ENCODE measurements around the gene ABCC6. TPM values are rescaled to one million over a fixed set of nuclear protein-coding genes. Genes with fewer than 3 reads are reported as not detected.
"Not testable (repeated sequence)": the region's sequence is repeated elsewhere in the genome, so short reads cannot be mapped to it uniquely, and the experiment has no call there.

The ABCC6 gene
- polyA plus RNA-seq, 4 donors, result 8.3 to 22.1 (median 16.7) TPM

DNA sequence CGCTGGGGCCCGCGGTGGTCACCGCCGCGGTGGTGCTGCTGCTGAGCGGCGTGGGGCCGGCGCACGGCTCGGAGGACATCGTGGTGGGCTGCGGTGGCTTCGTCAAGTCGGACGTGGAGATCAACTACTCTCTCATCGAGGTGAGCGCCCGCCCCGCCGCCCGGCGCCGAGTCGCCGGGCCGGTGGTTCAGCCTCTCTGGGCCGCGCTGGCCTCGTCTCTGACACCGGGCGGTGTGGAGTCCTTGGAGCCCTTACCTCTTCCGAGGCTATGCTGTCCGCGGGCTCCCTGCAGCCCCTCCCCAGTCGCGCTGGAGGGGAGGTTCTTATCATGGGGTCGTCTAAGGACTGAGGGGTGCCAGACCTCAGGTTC, 9.4 kb upstream of the ABCC6 start:
- DNase-seq (ENCODE audit: low read depth in 4 of 4, low spot score in 3 of 4), result not testable (repeated sequence)

DNA sequence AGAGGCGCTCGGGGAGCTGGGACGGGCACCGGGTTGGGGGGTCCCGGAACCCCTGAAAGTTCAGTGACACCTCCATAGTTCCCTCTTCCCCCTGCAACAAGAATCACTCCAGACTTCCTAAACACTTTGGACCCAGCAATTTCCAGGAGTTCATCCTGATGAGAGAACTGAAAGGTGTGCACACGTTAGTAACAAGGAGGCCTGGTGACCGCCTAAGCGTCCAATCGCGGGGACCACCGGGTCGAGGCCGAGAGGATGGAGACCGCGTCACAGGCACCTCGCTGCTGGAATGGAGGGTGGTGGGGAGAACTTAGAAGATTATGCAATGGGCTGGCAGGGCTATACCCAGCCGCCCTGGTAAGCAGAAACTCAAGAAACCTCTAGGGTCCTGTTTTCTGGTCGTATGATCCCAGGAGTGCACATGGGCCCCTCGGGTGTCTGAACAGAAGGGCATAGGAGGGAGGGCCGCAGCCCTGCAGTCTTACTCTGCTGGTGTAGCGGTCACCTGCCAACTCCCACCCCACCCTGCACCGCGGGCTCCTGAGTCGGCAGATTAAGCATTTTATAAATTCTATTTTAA, 458 bp upstream of the ABCC6 start:
- not testable (repeated sequence) for DNase-seq (ENCODE audit: low read depth in 4 of 4, low spot score in 3 of 4)

DNA sequence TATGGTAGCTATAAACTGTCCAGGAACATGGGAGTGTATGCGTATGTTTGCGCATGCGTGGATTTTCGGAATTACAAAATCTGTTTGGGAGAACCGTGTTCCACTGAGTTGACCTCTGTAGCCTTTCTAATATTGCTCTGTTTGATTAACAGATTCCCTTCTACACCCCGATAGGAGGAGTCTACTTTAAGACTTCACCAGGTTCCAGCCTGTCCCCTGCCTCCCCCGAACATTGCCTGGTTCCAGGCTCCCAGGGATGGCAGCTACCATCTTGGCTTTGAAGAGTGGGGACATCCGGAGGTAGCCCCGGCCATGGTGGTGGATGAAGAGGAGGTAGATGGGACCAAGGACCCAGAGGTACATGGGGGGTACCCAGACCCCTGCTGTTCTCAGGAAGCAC, 1.9 kb downstream of the ABCC6 start:
- DNase-seq (ENCODE audit: low read depth in 4 of 4, low spot score in 3 of 4), result not testable (repeated sequence)

DNA sequence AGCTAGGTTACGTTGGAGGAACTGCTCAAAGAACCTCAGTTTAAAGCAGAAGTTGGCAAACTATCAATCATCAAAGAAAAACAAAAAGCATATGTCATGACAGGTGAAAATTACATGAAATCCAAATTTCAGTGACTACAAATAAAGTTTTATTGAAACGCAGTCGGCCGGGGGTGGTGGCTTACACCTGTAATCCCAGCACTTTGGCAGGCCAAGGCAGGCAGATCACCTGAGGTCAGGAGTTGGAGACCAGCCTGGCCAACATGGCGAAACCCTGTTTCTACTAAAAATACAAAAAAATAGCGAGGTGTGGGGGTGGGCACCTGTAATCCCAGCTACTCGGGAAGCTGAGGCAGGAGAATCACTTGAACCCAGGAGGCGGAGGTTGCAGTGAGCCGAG, 2.8 kb downstream of the ABCC6 start:
- not testable (repeated sequence) for DNase-seq (ENCODE audit: low read depth in 4 of 4, low spot score in 3 of 4)

DNA sequence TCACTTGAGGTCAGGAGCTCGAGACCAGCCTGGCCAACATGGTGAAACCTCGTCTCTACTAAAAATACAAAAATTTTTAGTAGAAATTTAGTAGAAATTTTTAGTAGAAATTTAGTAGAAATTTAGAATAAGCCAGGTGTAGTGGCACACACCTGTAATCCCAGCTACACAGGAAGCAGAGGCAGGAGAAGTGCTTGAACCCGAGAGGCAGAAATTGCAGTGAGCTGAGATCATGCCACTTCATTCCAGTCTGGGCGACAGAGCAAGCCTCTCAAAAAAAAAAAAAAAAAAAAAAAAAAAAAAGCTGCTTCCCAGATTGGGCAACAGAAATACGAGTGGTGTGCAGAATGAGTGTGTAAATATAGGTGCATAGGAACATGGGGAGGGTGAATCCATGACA, 4.5 kb downstream of the ABCC6 start:
- DNase-seq (ENCODE audit: low read depth in 4 of 4, low spot score in 3 of 4), result not testable (repeated sequence)

DNA sequence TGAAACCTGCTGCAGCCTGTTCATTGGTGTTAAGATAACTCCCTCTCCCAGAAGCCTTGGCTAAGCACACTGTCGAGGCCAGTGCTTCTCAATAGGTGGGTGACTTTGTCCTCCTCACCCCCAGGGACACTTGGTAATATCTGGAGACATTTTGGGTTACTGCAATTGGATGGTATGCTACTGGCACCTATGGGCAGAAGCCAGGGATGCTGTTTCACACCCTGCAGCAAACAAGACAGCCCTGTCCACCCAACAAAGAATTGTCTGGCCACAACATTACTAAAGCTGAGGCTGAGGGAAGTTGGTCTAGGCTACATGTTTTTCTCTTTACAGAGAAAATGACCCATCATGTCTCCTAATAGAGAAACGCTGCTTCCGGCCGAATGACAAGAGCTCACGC, 4.9 kb downstream of the ABCC6 start:
- not testable (repeated sequence) for DNase-seq (ENCODE audit: low read depth in 4 of 4, low spot score in 3 of 4)

GRCh38 chr16:16213863-16214293, 9.4 kb downstream of the ABCC6 start:
- DNase-seq (ENCODE audit: low read depth in 4 of 4, low spot score in 3 of 4), result not testable (repeated sequence)

- DNase-seq (ENCODE audit: low read depth in 4 of 4, low spot score in 3 of 4), result not testable (repeated sequence)
These were observed 11.9 kb downstream of the ABCC6 start for GRCh38 chr16:16211404-16211803.

DNA sequence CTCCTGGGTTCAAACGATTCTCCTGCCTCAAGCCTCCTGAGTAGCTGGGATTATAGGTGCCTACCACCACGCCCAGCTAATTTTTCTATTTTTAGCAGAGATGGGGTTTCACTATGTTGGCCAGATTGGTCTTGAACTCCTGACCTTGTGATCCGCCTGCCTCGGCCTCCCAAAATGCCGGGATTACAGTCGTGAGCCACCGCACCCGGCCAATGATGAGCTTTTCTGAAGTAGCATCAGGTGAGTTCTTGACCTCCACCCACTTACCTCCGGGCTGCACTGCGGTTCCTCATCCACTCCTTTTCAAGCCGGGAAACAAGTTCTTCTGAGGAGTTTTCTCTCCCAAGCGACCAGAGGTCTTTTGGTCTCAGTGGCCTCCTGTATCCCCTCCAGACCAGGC, 14.8 kb downstream of the ABCC6 start:
- DNase-seq (ENCODE audit: low read depth in 4 of 4, low spot score in 3 of 4), result not testable (repeated sequence)

DNA sequence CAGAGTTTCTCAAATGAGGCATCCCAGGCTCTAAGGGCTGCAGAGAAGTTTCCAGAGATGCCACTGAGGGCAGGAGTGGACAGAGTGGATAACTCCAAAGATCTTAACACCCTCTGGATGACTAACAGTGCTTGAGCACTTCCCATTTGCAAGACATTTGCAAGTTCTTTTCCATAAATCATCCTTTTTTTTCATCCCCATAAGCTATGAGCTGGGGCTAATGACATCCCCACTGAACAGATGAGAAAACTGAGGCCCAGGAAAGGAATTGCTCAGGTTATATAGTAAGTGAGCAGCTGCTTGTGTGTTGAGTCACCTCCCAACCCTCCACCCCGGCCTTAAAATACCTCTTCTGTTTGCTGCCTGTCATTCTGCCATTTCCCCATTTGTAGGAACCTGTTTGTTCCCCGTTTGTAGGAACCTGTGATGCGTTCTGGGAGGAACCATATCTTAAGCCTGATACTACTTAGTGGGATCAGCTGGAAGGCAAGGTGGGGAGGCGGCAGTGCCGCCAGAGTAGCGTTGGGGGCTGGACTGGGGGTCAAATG, 15.4 kb downstream of the ABCC6 start:
- not testable (repeated sequence) for DNase-seq (ENCODE audit: low read depth in 4 of 4, low spot score in 3 of 4)

- not testable (repeated sequence) for DNase-seq (ENCODE audit: low read depth in 4 of 4, low spot score in 3 of 4)
These were observed 16.1 kb downstream of the ABCC6 start for GRCh38 chr16:16207097-16207786.

DNA sequence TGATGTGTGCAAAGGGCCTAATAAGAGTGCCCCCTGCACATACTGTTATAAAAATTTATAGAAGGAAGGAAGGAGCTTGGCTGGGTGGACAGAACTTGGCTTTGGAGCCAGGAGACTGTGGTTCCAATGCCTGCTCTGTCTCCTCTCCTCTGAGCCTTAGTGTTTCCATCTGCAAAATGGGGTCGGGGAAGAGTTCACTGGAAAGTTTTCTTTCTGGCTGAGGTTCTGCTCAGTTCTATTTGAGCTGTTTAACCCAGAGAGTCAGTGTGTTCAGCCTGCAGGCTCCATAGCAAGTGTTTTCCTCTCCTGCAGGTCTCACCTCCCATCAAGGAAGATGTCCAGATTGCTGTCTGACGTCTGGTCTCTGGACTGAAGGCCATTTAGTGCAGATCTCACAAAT, 17.4 kb downstream of the ABCC6 start:
- DNase-seq (ENCODE audit: low read depth in 4 of 4, low spot score in 3 of 4), result not testable (repeated sequence)

DNA sequence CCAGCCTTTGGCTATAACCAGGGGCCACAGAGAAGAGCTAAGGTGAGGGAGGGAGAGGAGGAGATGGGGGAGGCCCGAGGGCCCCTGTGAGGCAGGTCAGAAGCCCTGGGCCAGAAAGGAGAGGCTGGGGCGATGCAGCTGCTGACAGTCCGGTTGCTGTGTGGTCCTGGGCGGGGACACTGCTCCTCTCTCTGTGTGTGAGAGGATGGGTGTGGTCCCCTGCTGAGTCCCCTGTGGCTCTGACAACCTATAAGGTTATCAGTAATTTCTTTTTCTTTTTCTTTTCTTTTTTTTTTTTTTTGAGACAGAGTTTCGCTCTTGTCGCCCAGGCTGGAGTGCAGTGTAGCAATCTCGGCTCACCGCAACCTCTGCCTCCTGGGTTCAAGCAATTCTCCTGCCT, 18.7 kb downstream of the ABCC6 start:
- DNase-seq (ENCODE audit: low read depth in 4 of 4, low spot score in 3 of 4), result not testable (repeated sequence)

DNA sequence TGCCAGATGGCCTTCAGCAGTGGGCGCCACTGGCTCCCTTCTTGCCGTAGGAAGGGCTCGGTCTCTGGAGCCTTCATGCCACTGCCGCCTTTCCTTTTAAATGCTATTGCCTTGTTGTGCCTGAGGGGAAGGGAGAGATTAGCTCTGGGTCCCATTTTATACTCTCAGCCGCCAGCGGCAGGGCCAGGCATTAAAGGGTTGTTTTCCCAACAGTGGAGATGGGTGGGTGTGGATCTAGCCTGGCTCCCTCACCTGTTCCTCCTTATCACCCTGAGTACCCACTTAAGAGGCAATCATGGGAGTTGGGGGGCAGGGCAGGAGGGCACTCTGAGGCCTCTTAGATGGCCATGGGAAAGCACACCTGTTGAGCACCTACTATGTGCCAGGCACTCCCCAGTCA, 19.8 kb downstream of the ABCC6 start:
- not testable (repeated sequence) for DNase-seq (ENCODE audit: low read depth in 4 of 4, low spot score in 3 of 4)

GRCh38 chr16:16202400-16203143, 20.7 kb downstream of the ABCC6 start:
- DNase-seq (ENCODE audit: low read depth in 4 of 4, low spot score in 3 of 4), result not testable (repeated sequence)

DNA sequence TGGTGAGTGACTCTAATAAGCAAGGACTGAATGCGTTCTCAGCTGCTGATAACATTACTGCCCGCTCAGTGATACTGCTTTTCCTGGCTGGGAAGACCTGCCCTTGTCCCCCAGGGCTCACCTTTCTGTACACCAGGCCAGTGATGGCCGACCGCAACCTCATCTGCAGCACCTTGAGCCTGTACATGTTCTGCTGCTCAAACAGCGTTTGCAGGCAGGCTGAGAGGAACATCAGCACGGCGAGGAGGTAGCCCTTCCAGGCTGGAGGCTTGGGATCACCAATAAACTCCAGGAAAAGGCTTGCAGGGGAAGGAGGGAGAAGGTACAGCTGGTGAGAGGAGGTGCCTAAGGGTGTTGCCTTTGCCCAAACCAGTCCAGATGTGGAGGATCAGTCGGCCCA, 21.4 kb downstream of the ABCC6 start:
- DNase-seq (ENCODE audit: low read depth in 4 of 4, low spot score in 3 of 4), result not testable (repeated sequence)

- DNase-seq (ENCODE audit: low read depth in 4 of 4, low spot score in 3 of 4), result not testable (repeated sequence)
These were observed 22.9 kb downstream of the ABCC6 start for GRCh38 chr16:16200391-16200790.

DNA sequence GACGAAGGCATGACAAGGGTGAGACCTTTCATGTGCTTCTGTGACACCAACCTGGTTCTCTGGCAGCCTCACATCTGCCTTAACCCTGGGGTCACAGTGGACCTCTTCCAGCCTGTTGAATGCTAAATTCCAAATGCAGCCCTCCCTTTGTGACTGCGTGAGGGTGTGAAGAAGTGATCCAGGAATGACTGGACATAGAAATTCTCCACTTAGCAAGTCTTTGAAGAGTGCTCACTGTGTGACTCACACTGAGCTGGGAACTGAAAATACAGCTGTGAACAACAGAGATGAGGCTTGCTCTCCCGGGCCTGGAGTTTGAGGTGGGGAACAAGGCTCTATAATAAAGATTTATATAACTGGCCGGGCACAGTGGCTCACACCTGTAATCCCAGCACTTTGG, 23.9 kb downstream of the ABCC6 start:
- not testable (repeated sequence) for DNase-seq (ENCODE audit: low read depth in 4 of 4, low spot score in 3 of 4)

DNA sequence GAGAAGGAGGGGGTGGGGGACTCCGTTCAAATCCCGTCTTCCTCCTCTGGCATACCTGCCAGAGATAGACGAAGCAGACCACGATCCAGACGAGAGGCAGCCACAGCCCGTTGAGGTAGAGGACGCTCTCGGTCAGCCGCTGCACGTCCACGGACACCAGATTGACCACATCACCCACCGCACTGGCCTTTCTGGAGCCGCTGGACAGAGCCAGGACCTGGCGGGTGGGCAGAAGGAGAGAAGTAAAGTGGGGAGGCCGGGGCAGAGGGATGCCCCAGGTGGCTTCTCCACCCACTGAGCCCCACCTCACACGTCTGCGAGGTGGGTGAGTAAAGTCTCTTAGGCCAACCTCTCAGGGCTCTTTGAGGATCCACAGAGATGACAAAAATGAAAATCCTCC, 25.3 kb downstream of the ABCC6 start:
- no peak for DNase-seq (ENCODE audit: low read depth in 4 of 4, low spot score in 3 of 4)

DNA sequence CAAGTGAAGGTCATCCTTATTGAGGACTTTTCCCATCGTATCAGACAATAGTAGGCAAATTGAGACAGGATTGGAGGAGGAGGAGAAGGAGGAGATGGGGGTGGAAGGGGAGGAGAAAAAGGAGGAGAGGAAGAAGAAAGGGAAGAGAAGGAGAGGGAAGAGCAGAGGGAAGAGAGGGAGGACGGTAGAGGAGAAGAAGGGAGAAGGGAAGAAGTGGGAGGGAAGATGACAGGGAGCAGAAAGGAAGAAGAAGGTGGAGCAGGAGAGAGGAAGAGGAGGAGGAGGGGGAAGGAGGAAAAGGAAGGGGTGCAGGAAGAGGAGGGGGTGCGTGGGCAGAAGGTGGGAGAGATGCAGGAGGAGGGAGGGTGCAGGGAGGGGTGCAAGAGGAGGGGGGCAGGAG, 26.0 kb downstream of the ABCC6 start:
- DNase-seq (ENCODE audit: low read depth in 4 of 4, low spot score in 3 of 4), result no peak

DNA sequence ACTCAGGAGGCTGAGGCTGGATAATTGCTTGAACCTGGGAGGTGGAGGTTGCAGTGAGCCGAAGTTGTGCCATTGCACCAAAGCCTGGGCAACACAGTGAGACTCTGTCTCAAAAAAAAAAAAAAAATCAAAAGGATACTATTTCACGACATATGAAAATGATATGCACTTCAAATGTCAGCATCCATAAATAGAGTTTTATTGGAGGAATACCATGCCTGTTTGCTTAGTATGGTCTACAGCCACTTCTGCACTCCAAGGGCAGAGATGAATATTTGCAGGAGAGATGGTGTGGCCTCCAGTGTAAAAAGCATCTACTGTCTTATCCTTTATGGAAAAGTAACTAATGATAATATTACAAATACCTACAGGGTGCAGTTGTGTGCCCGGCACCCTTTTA, 27.2 kb downstream of the ABCC6 start:
- DNase-seq (ENCODE audit: low read depth in 4 of 4, low spot score in 3 of 4), result no peak

All from left renal pelvis (tissue), 4 donors.